ENCODE measurements around the gene NPPA. TPM values are rescaled to one million over a fixed set of nuclear protein-coding genes. Genes with fewer than 3 reads are reported as not detected.

Gene NPPA
- total RNA-seq, 1 experiment from 2014 or later = not detected

DNA sequence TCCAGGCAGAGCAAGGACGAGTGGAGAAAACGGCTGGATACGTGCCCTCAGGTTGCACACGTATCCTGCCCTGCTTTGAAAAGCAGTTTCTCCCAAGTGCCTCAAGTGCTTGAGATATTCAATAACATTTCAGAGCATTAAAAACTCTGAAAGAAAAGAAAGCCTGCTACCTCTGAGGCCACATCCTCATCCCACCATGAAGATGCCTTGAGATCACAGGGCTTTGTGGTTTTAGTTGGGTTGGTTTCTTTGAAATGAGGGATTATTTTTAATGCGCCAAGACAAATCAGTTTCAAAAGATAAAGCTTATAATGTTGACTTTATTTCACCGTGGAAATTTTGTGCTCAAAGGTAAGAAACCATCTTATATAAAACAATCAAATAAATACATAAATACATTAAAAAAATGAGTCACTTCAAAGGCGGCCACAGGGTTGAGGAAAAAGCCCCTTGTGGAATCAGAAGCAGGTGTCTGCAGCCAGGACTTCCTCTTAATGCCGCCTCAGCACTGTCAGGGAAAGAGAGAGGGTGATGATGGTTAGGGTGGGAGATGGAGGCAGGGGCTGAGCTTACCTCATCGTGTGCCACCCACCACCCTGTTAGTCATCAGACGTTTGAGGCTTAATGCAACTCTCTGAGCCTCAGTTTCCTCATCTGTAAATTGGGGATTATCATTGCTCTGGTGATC lies 9.7 kb upstream of the NPPA start:
- ChIA-PET CTCF (no interaction called here), POLR2A (no interaction called here), RAD21 (ENCODE audit: low non-redundant PET in 1 of 2, low total read pairs in 2 of 2, uncharacterized antibody in 2 of 2, unreplicated experiment in 2 of 2) (no interaction called here)
- Histone ChIP-seq H3K4me2 (ENCODE audit: low read length) (no peak overlapping the region), H3K79me2 (ENCODE audit: insufficient read depth, low read length) (no peaks in the 10 kb centered on the region), H2AFZ (ENCODE audit: low read depth, low read length, poor library complexity, severe bottlenecking) (no peak overlapping the region), H4K20me1 (ENCODE audit: insufficient read depth) (no peaks in the 10 kb centered on the region), H3K9me3 (ENCODE audit: control insufficient read depth in 1 of 2, insufficient read depth in 1 of 2, low read depth in 1 of 2, low read length in 2 of 2) (no peaks in the 10 kb centered on the region), H3K27ac (ENCODE audit: low read depth, low read length) (no peak overlapping the region), H3K9me2 (ENCODE audit: insufficient read depth) (no peaks in the 10 kb centered on the region), H3K4me3 (replicated peaks in 1 of 2; ENCODE audit: low read depth in 1 of 2, low read length in 2 of 2) (no peak overlapping the region), H3K27me3 (ENCODE audit: insufficient read depth, low read length) (peaks cover 53% of the 10 kb centered on the region), H3K36me3 (ENCODE audit: control insufficient read depth in 1 of 2, insufficient read depth in 2 of 2, low read length in 2 of 2) (no peaks in the 10 kb centered on the region), H3K4me1 (ENCODE audit: control insufficient read depth in 1 of 2, insufficient read depth in 2 of 2, low read length in 2 of 2) (no peaks in the 10 kb centered on the region), H3K9ac (ENCODE audit: low read length) (no peak overlapping the region)
- intact Hi-C loops (cut with micrococcal nuclease) = no loop called here
- ATAC-seq = no peak
- DNase-seq (ENCODE audit: low read depth, low spot score) = no peak
- TF ChIP-seq FOSL1 (IDR thresholded peaks at IDR 0.05; ENCODE audit: low read depth) (no peak), SP1 (IDR thresholded peaks at IDR 0.05; ENCODE audit: low read depth) (no peak), YY1 (IDR thresholded peaks at IDR 0.05; ENCODE audit: extremely low read depth, insufficient replicate concordance, low read depth, low read length) (no peak), ZNF274 (IDR thresholded peaks at IDR 0.05; ENCODE audit: low read depth, low read length) (no peak), CBX3 (IDR thresholded peaks at IDR 0.05; ENCODE audit: low read depth) (no peak), SIN3A (IDR thresholded peaks at IDR 0.05; ENCODE audit: low read depth) (no peak), POLR2A (IDR thresholded peaks at IDR 0.05; ENCODE audit: borderline replicate concordance, extremely low read depth, insufficient read depth, insufficient read length) (no peak)
- TF ChIP-seq, protein P1, sequence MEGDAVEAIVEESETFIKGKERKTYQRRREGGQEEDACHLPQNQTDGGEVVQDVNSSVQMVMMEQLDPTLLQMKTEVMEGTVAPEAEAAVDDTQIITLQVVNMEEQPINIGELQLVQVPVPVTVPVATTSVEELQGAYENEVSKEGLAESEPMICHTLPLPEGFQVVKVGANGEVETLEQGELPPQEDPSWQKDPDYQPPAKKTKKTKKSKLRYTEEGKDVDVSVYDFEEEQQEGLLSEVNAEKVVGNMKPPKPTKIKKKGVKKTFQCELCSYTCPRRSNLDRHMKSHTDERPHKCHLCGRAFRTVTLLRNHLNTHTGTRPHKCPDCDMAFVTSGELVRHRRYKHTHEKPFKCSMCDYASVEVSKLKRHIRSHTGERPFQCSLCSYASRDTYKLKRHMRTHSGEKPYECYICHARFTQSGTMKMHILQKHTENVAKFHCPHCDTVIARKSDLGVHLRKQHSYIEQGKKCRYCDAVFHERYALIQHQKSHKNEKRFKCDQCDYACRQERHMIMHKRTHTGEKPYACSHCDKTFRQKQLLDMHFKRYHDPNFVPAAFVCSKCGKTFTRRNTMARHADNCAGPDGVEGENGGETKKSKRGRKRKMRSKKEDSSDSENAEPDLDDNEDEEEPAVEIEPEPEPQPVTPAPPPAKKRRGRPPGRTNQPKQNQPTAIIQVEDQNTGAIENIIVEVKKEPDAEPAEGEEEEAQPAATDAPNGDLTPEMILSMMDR (IDR thresholded peaks at IDR 0.05 in 2 of 3, conservative IDR thresholded peaks at IDR 0.05 in 1 of 3; ENCODE audit: borderline replicate concordance in 1 of 3, insufficient read depth in 1 of 3, low read depth in 2 of 3, low read length in 2 of 3) = no peak
- no TSS peak for BruUV-seq (replicated peaks)

DNA sequence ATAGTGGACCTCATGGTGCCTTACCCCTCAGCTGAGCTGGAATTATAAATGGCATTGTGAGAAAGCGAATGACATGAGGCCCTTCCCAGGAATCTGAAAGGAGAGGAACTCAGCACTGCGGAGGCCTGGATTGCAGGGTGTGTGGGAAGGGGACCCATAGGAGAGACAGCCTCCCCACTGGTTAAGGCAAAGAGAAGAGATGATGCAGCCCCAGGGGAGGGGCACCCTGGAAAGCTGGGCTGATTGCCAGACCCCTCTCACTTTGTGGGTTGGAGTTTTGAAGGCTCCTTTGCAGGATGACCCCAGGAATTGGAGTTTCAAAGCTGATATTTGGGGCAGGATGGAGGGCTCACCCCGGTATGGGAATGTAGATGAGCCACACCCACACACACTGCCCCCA lies 9.1 kb upstream of the NPPA start:
- RAD21 ChIA-PET (ENCODE audit: low non-redundant PET in 1 of 2, low total read pairs in 2 of 2, uncharacterized antibody in 2 of 2, unreplicated experiment in 2 of 2) = no interaction called here
- no peak overlapping the region for H3K4me3 ChIP-seq (replicated peaks in 1 of 2; ENCODE audit: low read depth in 1 of 2, low read length in 2 of 2)
- intact Hi-C loops (cut with micrococcal nuclease) = no loop called here
- no peaks in the 10 kb centered on the region for H3K9me3 ChIP-seq (ENCODE audit: control insufficient read depth in 1 of 2, insufficient read depth in 1 of 2, low read depth in 1 of 2, low read length in 2 of 2)
- no TSS peak for BruUV-seq (replicated peaks)
- H3K4me2 ChIP-seq (ENCODE audit: low read length) = no peak overlapping the region
- H3K36me3 ChIP-seq (ENCODE audit: control insufficient read depth in 1 of 2, insufficient read depth in 2 of 2, low read length in 2 of 2) = no peaks in the 10 kb centered on the region
- peaks cover 48% of the 10 kb centered on the region for H3K27me3 ChIP-seq (ENCODE audit: insufficient read depth, low read length)
- H3K9ac ChIP-seq (ENCODE audit: low read length) = no peak overlapping the region
- POLR2A ChIA-PET = no interaction called here
- no peak overlapping the region for H2AFZ ChIP-seq (ENCODE audit: low read depth, low read length, poor library complexity, severe bottlenecking)
- H3K79me2 ChIP-seq (ENCODE audit: insufficient read depth, low read length) = no peaks in the 10 kb centered on the region
- H3K9me2 ChIP-seq (ENCODE audit: insufficient read depth) = no peaks in the 10 kb centered on the region
- DNase-seq (ENCODE audit: low read depth, low spot score) (no peak), ATAC-seq (no peak)
- H3K4me1 ChIP-seq (ENCODE audit: control insufficient read depth in 1 of 2, insufficient read depth in 2 of 2, low read length in 2 of 2) = no peaks in the 10 kb centered on the region
- H4K20me1 ChIP-seq (ENCODE audit: insufficient read depth) = no peaks in the 10 kb centered on the region
- CTCF ChIA-PET = no interaction called here
- H3K27ac ChIP-seq (ENCODE audit: low read depth, low read length) = no peak overlapping the region
- no peak for TF ChIP-seq YY1 (IDR thresholded peaks at IDR 0.05; ENCODE audit: extremely low read depth, insufficient replicate concordance, low read depth, low read length)
- TF ChIP-seq ZFX (IDR thresholded peaks at IDR 0.05) = no peak
- TF ChIP-seq SP1 (IDR thresholded peaks at IDR 0.05; ENCODE audit: low read depth) = no peak
- no peak for TF ChIP-seq EZH2phosphoT487 (IDR thresholded peaks at IDR 0.05; ENCODE audit: borderline replicate concordance)
- TF ChIP-seq, protein P2, sequence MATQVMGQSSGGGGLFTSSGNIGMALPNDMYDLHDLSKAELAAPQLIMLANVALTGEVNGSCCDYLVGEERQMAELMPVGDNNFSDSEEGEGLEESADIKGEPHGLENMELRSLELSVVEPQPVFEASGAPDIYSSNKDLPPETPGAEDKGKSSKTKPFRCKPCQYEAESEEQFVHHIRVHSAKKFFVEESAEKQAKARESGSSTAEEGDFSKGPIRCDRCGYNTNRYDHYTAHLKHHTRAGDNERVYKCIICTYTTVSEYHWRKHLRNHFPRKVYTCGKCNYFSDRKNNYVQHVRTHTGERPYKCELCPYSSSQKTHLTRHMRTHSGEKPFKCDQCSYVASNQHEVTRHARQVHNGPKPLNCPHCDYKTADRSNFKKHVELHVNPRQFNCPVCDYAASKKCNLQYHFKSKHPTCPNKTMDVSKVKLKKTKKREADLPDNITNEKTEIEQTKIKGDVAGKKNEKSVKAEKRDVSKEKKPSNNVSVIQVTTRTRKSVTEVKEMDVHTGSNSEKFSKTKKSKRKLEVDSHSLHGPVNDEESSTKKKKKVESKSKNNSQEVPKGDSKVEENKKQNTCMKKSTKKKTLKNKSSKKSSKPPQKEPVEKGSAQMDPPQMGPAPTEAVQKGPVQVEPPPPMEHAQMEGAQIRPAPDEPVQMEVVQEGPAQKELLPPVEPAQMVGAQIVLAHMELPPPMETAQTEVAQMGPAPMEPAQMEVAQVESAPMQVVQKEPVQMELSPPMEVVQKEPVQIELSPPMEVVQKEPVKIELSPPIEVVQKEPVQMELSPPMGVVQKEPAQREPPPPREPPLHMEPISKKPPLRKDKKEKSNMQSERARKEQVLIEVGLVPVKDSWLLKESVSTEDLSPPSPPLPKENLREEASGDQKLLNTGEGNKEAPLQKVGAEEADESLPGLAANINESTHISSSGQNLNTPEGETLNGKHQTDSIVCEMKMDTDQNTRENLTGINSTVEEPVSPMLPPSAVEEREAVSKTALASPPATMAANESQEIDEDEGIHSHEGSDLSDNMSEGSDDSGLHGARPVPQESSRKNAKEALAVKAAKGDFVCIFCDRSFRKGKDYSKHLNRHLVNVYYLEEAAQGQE (IDR thresholded peaks at IDR 0.05; ENCODE audit: low read depth) = no peak
- no peak for TF ChIP-seq SRF (IDR thresholded peaks at IDR 0.05; ENCODE audit: low read depth)
- no peak for TF ChIP-seq EZH2 (IDR thresholded peaks at IDR 0.05)
- no peak for TF ChIP-seq ZNF274 (IDR thresholded peaks at IDR 0.05; ENCODE audit: low read depth, low read length)
- TF ChIP-seq JUND (IDR thresholded peaks at IDR 0.05) = no peak
- TF ChIP-seq ELF1 (IDR thresholded peaks at IDR 0.05; ENCODE audit: borderline replicate concordance, low read depth) = no peak
